EH (cell line): ENCODE measurements around the gene UGT2B28.
"Not testable (repeated sequence)": the region's sequence is repeated elsewhere in the genome, so short reads cannot be mapped to it uniquely, and the experiment has no call there.

Source experiments
- DNase-seq: peaks from one replicate; pipeline ENCODE4 v3.0.0-alpha.2; 2015; ENCODE audit warnings: low read depth

Gene UGT2B28

DNA sequence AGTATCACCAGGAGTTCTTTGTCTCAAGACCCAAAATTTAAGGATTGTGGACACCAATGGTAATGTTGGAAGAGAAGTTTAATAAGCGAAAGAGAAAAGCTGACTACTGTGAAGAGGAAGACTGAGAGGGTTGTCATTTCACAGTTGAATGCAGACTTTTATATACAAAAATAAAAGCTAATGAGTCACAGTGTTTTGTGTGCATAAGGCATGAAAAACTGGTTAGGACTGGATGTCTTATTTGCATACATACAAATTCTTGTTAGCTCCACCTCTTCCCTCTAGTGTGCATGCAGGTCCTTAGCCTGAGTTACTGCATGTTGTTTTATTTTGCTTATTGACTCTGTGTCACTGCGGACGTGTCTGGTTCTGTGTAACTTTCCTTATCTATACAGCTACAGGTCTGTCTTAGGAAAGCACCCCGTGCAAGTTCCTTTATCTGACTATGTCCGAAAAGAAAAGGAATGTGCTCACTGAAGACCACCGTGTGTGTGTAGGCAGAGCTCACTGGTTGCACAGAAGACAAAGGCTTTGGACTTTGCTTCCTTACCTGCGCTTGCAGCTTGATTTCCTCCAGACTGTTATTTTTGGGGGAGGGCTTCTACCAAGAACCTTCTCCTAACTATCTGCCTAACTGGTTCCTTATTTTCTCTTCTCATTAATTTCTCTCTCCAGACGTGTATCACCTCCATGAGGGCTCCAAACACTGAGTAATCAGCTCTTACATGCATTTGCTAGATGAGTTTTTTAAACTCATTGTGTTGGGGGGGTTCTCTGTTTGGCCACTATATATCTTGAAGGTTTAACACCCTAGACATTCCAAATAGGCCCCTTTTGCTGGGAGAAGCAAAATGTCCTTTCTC, 63.5 kb downstream of the UGT2B28 start:
- not testable (repeated sequence) for DNase-seq
